ENCODE data around the gene DGKD.

The DGKD gene

GRCh38 chr2:233487748-233488345 lies 133.6 kb downstream of the DGKD start:
- Histone ChIP-seq H3K4me1 (ENCODE audit: insufficient read depth, low read length, poor library complexity, severe bottlenecking) (no peaks in the 10 kb centered on the region), H3F3A (ENCODE audit: low read depth) (no peaks in the 10 kb centered on the region), H2AFZ (ENCODE audit: low read length) (no peak overlapping the region)

GRCh38 chr2:233489143-233489542 lies 134.8 kb downstream of the DGKD start:
- Histone ChIP-seq H3K9ac (ENCODE audit: low read depth, low read length, poor library complexity, severe bottlenecking) (no peak overlapping the region), H3F3A (ENCODE audit: low read depth) (no peaks in the 10 kb centered on the region), H3K4me3 (ENCODE audit: low read length, poor library complexity, severe bottlenecking) (no peak overlapping the region), H3K36me3 (ENCODE audit: insufficient read depth, low read length) (peaks cover 8% of the 10 kb centered on the region; the same call in 1 of the 2 replicates), H3K4me1 (ENCODE audit: insufficient read depth, low read length, poor library complexity, severe bottlenecking) (no peaks in the 10 kb centered on the region), H4K20me1 (ENCODE audit: insufficient read depth, low read length, poor library complexity, severe bottlenecking) (no peaks in the 10 kb centered on the region), H3K9me2 (replicated peaks; ENCODE audit: low read depth, low read length) (no peaks in the 10 kb centered on the region), H2AFZ (ENCODE audit: low read length) (no peak overlapping the region), H3K4me2 (ENCODE audit: low read depth, low read length, poor library complexity, severe bottlenecking) (no peak overlapping the region), H3K9me3 (ENCODE audit: insufficient read depth, low read depth, low read length) (no peaks in the 10 kb centered on the region), H3K79me2 (ENCODE audit: insufficient read depth, low read length) (no peaks in the 10 kb centered on the region), H3K27me3 (ENCODE audit: insufficient read depth, low read length, poor library complexity, severe bottlenecking) (no peaks in the 10 kb centered on the region)
- TF ChIP-seq EZH2phosphoT487 (IDR thresholded peaks at IDR 0.05; ENCODE audit: borderline replicate concordance) = no peak
- TF ChIP-seq CTCF (conservative IDR thresholded peaks at IDR 0.05; ENCODE audit: low read length) = no peak

More at GRCh38 chr2:233487748-233488345, 133.6 kb downstream of the DGKD start:
- Histone ChIP-seq H3K36me3 (ENCODE audit: insufficient read depth, low read length) (peaks cover 8% of the 10 kb centered on the region; the same call in 1 of the 2 replicates), H3K4me2 (ENCODE audit: low read depth, low read length, poor library complexity, severe bottlenecking) (no peak overlapping the region), H3K9ac (ENCODE audit: low read depth, low read length, poor library complexity, severe bottlenecking) (no peak overlapping the region), H3K9me3 (ENCODE audit: insufficient read depth, low read depth, low read length) (no peaks in the 10 kb centered on the region), H3K27me3 (ENCODE audit: insufficient read depth, low read length, poor library complexity, severe bottlenecking) (no peaks in the 10 kb centered on the region), H3K9me2 (replicated peaks; ENCODE audit: low read depth, low read length) (no peaks in the 10 kb centered on the region), H4K20me1 (ENCODE audit: insufficient read depth, low read length, poor library complexity, severe bottlenecking) (no peaks in the 10 kb centered on the region), H3K79me2 (ENCODE audit: insufficient read depth, low read length) (no peaks in the 10 kb centered on the region), H3K4me3 (ENCODE audit: low read length, poor library complexity, severe bottlenecking) (no peak overlapping the region)
- no peak for TF ChIP-seq CTCF (conservative IDR thresholded peaks at IDR 0.05; ENCODE audit: low read length)
- no peak for TF ChIP-seq EZH2phosphoT487 (IDR thresholded peaks at IDR 0.05; ENCODE audit: borderline replicate concordance)

GRCh38 chr2:233489666-233490065 lies 135.4 kb downstream of the DGKD start:
- Histone ChIP-seq H3K9me2 (replicated peaks; ENCODE audit: low read depth, low read length) (no peaks in the 10 kb centered on the region), H3F3A (ENCODE audit: low read depth) (no peaks in the 10 kb centered on the region), H3K27me3 (ENCODE audit: insufficient read depth, low read length, poor library complexity, severe bottlenecking) (no peaks in the 10 kb centered on the region), H3K79me2 (ENCODE audit: insufficient read depth, low read length) (no peaks in the 10 kb centered on the region), H3K9ac (ENCODE audit: low read depth, low read length, poor library complexity, severe bottlenecking) (no peak overlapping the region), H2AFZ (ENCODE audit: low read length) (no peak overlapping the region), H3K4me2 (ENCODE audit: low read depth, low read length, poor library complexity, severe bottlenecking) (no peak overlapping the region), H4K20me1 (ENCODE audit: insufficient read depth, low read length, poor library complexity, severe bottlenecking) (no peaks in the 10 kb centered on the region), H3K4me3 (ENCODE audit: low read length, poor library complexity, severe bottlenecking) (no peak overlapping the region), H3K9me3 (ENCODE audit: insufficient read depth, low read depth, low read length) (no peaks in the 10 kb centered on the region), H3K36me3 (ENCODE audit: insufficient read depth, low read length) (peaks cover 8% of the 10 kb centered on the region; the same call in 1 of the 2 replicates), H3K4me1 (ENCODE audit: insufficient read depth, low read length, poor library complexity, severe bottlenecking) (no peaks in the 10 kb centered on the region)
- TF ChIP-seq EZH2phosphoT487 (IDR thresholded peaks at IDR 0.05; ENCODE audit: borderline replicate concordance) (no peak), CTCF (conservative IDR thresholded peaks at IDR 0.05; ENCODE audit: low read length) (no peak)

Measured in Loucy (cell line).